ENCODE data around the gene MYO1E. TPM values are rescaled to one million over a fixed set of nuclear protein-coding genes. Genes with fewer than 3 reads are reported as not detected.
A peak's percentile ranks its signal among the peaks of the same experiment; 100 is the strongest.

The MYO1E gene
- total and polyA plus RNA-seq, 4 donors = 20.9 to 84.2 (median 52.4) TPM

DNA sequence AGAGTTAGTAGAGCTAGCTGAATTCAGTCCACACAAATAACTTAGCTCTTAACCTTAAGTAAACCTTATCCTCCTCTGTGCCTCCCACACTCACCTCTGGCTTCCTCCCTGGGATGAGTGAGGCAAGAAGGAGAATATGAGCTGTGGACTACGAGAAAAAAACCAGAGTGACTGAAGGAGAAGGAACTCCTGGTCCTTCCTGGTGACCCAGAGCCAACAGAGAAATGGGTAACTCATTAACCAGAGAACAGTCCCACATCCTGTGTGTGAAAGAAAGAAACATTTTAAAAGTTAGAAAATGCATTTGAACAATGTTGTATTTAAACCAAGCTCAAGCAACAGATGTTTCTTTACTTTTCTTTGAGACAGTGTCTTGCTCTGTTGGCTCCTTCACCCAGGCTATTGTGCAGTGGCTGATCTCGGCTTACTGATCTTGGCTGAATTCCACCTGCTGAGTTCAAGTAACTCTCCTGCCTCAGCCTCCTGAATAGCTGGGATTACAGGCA is 37.8 kb upstream of the MYO1E start:
- Histone ChIP-seq H3K4me3 (no peak overlapping the region), H3K9me3 (ENCODE audit: control insufficient read depth in 4 of 4, insufficient read depth in 3 of 4, low read length in 3 of 4) (no peaks in the 10 kb centered on the region), H3K36me3 (ENCODE audit: control insufficient read depth in 4 of 4, insufficient read depth in 4 of 4, low read length in 4 of 4) (no peaks in the 10 kb centered on the region), H3K27ac (ENCODE audit: low read depth in 1 of 2, low read length in 1 of 2) (no peak overlapping the region), H3K9ac (ENCODE audit: insufficient read depth in 1 of 2, low read length in 2 of 2) (no peak overlapping the region), H3K4me1 (ENCODE audit: control insufficient read depth in 5 of 5, insufficient read depth in 5 of 5, low read length in 5 of 5) (peaks cover 0 to 4% (median 0%) of the 10 kb centered on the region in 5 donors), H3K27me3 (ENCODE audit: control insufficient read depth in 3 of 3, insufficient read depth in 3 of 3, low read length in 2 of 3) (no peaks in the 10 kb centered on the region)
- 13 to 18% methylated on average over 2 of the region's 2 CpGs for WGBS, 2 donors
- DNase-seq = peak in 2 of 3 donors; percentile 3 to 47
- peak; percentile 51 for ATAC-seq (ENCODE audit: insufficient read depth, low FRiP score)
- TF ChIP-seq, protein P1, sequence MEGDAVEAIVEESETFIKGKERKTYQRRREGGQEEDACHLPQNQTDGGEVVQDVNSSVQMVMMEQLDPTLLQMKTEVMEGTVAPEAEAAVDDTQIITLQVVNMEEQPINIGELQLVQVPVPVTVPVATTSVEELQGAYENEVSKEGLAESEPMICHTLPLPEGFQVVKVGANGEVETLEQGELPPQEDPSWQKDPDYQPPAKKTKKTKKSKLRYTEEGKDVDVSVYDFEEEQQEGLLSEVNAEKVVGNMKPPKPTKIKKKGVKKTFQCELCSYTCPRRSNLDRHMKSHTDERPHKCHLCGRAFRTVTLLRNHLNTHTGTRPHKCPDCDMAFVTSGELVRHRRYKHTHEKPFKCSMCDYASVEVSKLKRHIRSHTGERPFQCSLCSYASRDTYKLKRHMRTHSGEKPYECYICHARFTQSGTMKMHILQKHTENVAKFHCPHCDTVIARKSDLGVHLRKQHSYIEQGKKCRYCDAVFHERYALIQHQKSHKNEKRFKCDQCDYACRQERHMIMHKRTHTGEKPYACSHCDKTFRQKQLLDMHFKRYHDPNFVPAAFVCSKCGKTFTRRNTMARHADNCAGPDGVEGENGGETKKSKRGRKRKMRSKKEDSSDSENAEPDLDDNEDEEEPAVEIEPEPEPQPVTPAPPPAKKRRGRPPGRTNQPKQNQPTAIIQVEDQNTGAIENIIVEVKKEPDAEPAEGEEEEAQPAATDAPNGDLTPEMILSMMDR (IDR thresholded peaks at IDR 0.05; ENCODE audit: control extremely low read depth, extremely low read depth) = no peak

DNA sequence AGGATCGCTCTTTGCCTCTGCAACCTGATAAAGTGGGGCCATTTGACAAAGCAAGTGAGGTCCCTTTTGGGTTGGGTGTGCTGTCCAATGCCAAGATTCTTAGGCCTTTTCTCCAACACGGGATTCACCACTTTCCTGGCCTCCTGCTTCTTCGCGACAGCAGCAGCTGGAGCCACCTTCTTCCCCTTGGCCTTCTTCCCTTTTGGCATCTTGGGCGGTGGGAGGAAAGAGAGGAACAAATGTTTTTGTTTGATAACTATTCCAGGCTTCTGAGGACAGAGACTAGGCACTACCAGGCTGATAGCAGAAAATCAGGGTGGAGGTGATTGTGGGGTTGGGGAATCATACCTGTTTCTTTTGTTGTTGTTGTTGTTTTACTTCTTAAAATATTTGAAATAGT is 35.3 kb upstream of the MYO1E start:
- H3K27ac ChIP-seq (ENCODE audit: low read depth in 1 of 2, low read length in 1 of 2) = no peak overlapping the region
- no peaks in the 10 kb centered on the region for H3K27me3 ChIP-seq (ENCODE audit: control insufficient read depth in 3 of 3, insufficient read depth in 3 of 3, low read length in 2 of 3)
- H3K36me3 ChIP-seq (ENCODE audit: control insufficient read depth in 4 of 4, insufficient read depth in 4 of 4, low read length in 4 of 4) = no peaks in the 10 kb centered on the region
- TF ChIP-seq, protein P1 (IDR thresholded peaks at IDR 0.05; ENCODE audit: control extremely low read depth, extremely low read depth) = no peak
- peaks cover 0 to 2% (median 0%) of the 10 kb centered on the region in 5 donors for H3K4me1 ChIP-seq (ENCODE audit: control insufficient read depth in 5 of 5, insufficient read depth in 5 of 5, low read length in 5 of 5)
- no peak for DNase-seq
- H3K9me3 ChIP-seq (ENCODE audit: control insufficient read depth in 4 of 4, insufficient read depth in 3 of 4, low read length in 3 of 4) = no peaks in the 10 kb centered on the region
- H3K4me3 ChIP-seq = no peak overlapping the region
- no peak for ATAC-seq (ENCODE audit: insufficient read depth, low FRiP score)
- no peak overlapping the region for H3K9ac ChIP-seq (ENCODE audit: insufficient read depth in 1 of 2, low read length in 2 of 2)
- WGBS, 2 donors = 43 to 50% methylated on average over 5 of the region's 5 CpGs

- Histone ChIP-seq H3K36me3 (ENCODE audit: control insufficient read depth in 4 of 4, insufficient read depth in 4 of 4, low read length in 4 of 4) (no peaks in the 10 kb centered on the region), H3K27me3 (ENCODE audit: control insufficient read depth in 3 of 3, insufficient read depth in 3 of 3, low read length in 2 of 3) (no peaks in the 10 kb centered on the region), H3K27ac (ENCODE audit: low read depth in 1 of 2, low read length in 1 of 2) (no peak overlapping the region), H3K9ac (ENCODE audit: insufficient read depth in 1 of 2, low read length in 2 of 2) (no peak overlapping the region), H3K9me3 (ENCODE audit: control insufficient read depth in 4 of 4, insufficient read depth in 3 of 4, low read length in 3 of 4) (no peaks in the 10 kb centered on the region), H3K4me1 (ENCODE audit: control insufficient read depth in 5 of 5, insufficient read depth in 5 of 5, low read length in 5 of 5) (no peaks in the 10 kb centered on the region), H3K4me3 (no peak overlapping the region)
- TF ChIP-seq, protein P1 (IDR thresholded peaks at IDR 0.05; ENCODE audit: control extremely low read depth, extremely low read depth) = no peak
- DNase-seq = no peak
- no peak for ATAC-seq (ENCODE audit: insufficient read depth, low FRiP score)
- WGBS, 2 donors = 29 to 56% methylated on average over 3 of the region's 3 CpGs
Observed at GRCh38 chr15:59406446-59406845, 33.8 kb upstream of the MYO1E start.

GRCh38 chr15:59405079-59405478 is 32.4 kb upstream of the MYO1E start:
- Histone ChIP-seq H3K27ac (ENCODE audit: low read depth in 1 of 2, low read length in 1 of 2) (no peak overlapping the region), H3K9me3 (ENCODE audit: control insufficient read depth in 4 of 4, insufficient read depth in 3 of 4, low read length in 3 of 4) (no peaks in the 10 kb centered on the region), H3K4me3 (no peak overlapping the region), H3K27me3 (ENCODE audit: control insufficient read depth in 3 of 3, insufficient read depth in 3 of 3, low read length in 2 of 3) (peaks cover 0 to 2% (median 0%) of the 10 kb centered on the region in 3 donors), H3K36me3 (ENCODE audit: control insufficient read depth in 4 of 4, insufficient read depth in 4 of 4, low read length in 4 of 4) (no peaks in the 10 kb centered on the region), H3K9ac (ENCODE audit: insufficient read depth in 1 of 2, low read length in 2 of 2) (no peak overlapping the region), H3K4me1 (ENCODE audit: control insufficient read depth in 5 of 5, insufficient read depth in 5 of 5, low read length in 5 of 5) (peaks cover 0 to 4% (median 0%) of the 10 kb centered on the region in 5 donors)
- WGBS, 2 donors = 80 to 82% methylated on average over 7 of the region's 7 CpGs
- TF ChIP-seq, protein P1 (IDR thresholded peaks at IDR 0.05; ENCODE audit: control extremely low read depth, extremely low read depth) = no peak
- DNase-seq (no peak), ATAC-seq (ENCODE audit: insufficient read depth, low FRiP score) (no peak)

Data from lung (tissue), 12 donors.